SK-N-SH (cell line): ENCODE results near the gene ASPN.

ENCODE experiments used
- CHD2 ChIP-seq: fragments of 150-350 bp; IDR thresholded peaks from 2 replicates; pipeline ENCODE4 v1.6.1; 2018; ENCODE audit warnings: low read length; ENCODE audit not compliant: partially characterized antibody
- CTCF ChIP-seq: fragments of 200-600 bp; sonication (generic); IDR thresholded peaks from 2 replicates; pipeline ENCODE4 v1.6.1; 2017; ENCODE audit warnings: antibody characterized with exemption, mild to moderate bottlenecking, moderate library complexity
- EP300 ChIP-seq, 2 experiments: IDR thresholded peaks; 2 replicates each; pipeline versions ENCODE4 v1.4.0 to v1.6.1; 2012; ENCODE audit warnings: borderline replicate concordance in 1 of 2, low read depth in 1 of 2, low read length in 1 of 2
- MEF2A ChIP-seq: IDR thresholded peaks from 2 replicates; pipeline ENCODE4 v1.4.0; 2012; ENCODE audit warnings: low read depth, borderline replicate concordance
- NRF1 ChIP-seq: IDR thresholded peaks from 2 replicates; pipeline ENCODE4 v1.6.1; 2012; ENCODE audit warnings: low read depth, mild to moderate bottlenecking, low read length
- PBX3 ChIP-seq: IDR thresholded peaks from 2 replicates; pipeline ENCODE4; 2012
- POLR2AphosphoS5 ChIP-seq: IDR thresholded peaks from 2 replicates; pipeline ENCODE4 v1.6.1; 2012; ENCODE audit warnings: low read depth, low read length
- RAD21 ChIP-seq: IDR thresholded peaks from 2 replicates; pipeline ENCODE4 v1.6.1; 2012; ENCODE audit warnings: mild to moderate bottlenecking, low read length
- REST ChIP-seq: IDR thresholded peaks from 2 replicates; pipeline ENCODE4 v1.6.1; 2012; ENCODE audit warnings: mild to moderate bottlenecking, low read depth, low read length, moderate library complexity
- RXRA ChIP-seq: IDR thresholded peaks from 2 replicates; pipeline ENCODE4 v1.4.0; 2012; ENCODE audit warnings: low read depth, mild to moderate bottlenecking, borderline replicate concordance
- SIN3A ChIP-seq: IDR thresholded peaks from 2 replicates; pipeline ENCODE4 v1.6.1; 2012; ENCODE audit warnings: low read depth, mild to moderate bottlenecking, low read length, moderate library complexity, borderline replicate concordance
- TAF1 ChIP-seq: IDR thresholded peaks from 2 replicates; pipeline ENCODE4 v1.6.1; 2012; ENCODE audit warnings: low read depth, mild to moderate bottlenecking, low read length, moderate library complexity, borderline replicate concordance
- USF2 ChIP-seq: fragments of 150-350 bp; IDR thresholded peaks from 2 replicates; pipeline ENCODE4 v1.6.1; 2017; ENCODE audit warnings: antibody characterized with exemption, low read length, low read depth, borderline replicate concordance
- YY1 ChIP-seq: IDR thresholded peaks from 2 replicates; pipeline ENCODE4 v1.4.0; 2012; ENCODE audit warnings: low read depth, mild to moderate bottlenecking

GRCh38 chr9:92482805-92483204 lies 499 bp upstream of the ASPN start:
- TF ChIP-seq PBX3 = no peak
- no peak for TF ChIP-seq RXRA
- TF ChIP-seq CTCF = no peak
- no peak for TF ChIP-seq EP300 (IDR thresholded peaks at IDR 0.05; ENCODE audit: borderline replicate concordance in 1 of 2, low read depth in 1 of 2, low read length in 1 of 2)
- no peak for TF ChIP-seq USF2
- no peak for TF ChIP-seq NRF1
- no peak for TF ChIP-seq TAF1
- TF ChIP-seq MEF2A = no peak
- no peak for TF ChIP-seq SIN3A
- no peak for TF ChIP-seq CHD2
- no peak for TF ChIP-seq RAD21
- no peak for TF ChIP-seq YY1
- no peak for TF ChIP-seq POLR2AphosphoS5
- TF ChIP-seq REST = no peak
